SK-N-SH (cell line): Measurements from ENCODE around the gene TMEM171.

Experiments
- CTCF ChIP-seq: fragments of 200-600 bp; sonication (generic); IDR thresholded peaks from 2 replicates; pipeline ENCODE4 v1.6.1; 2017; ENCODE audit warnings: antibody characterized with exemption, mild to moderate bottlenecking, moderate library complexity
- EP300 ChIP-seq, 2 experiments: IDR thresholded peaks; 2 replicates each; pipeline versions ENCODE4 v1.4.0 to v1.6.1; 2012; ENCODE audit warnings: borderline replicate concordance in 1 of 2, low read depth in 1 of 2, low read length in 1 of 2
- EZH2phosphoT487 ChIP-seq: fragments of 200-600 bp; sonication (generic); IDR thresholded peaks from 2 replicates; pipeline ENCODE4 v1.6.1; 2017; ENCODE audit warnings: low read depth, mixed run types, mild to moderate bottlenecking, antibody characterized with exemption, moderate library complexity, borderline replicate concordance
- MAX ChIP-seq: IDR thresholded peaks from 2 replicates; pipeline ENCODE4 v1.4.0; 2012; ENCODE audit warnings: low read depth
- MXI1 ChIP-seq: IDR thresholded peaks from 2 replicates; pipeline ENCODE4 v1.6.1; 2012; ENCODE audit warnings: mild to moderate bottlenecking, low read depth, low read length, improper control_type of control experiment
- RAD21 ChIP-seq: IDR thresholded peaks from 2 replicates; pipeline ENCODE4 v1.6.1; 2012; ENCODE audit warnings: mild to moderate bottlenecking, low read length
- RXRA ChIP-seq: IDR thresholded peaks from 2 replicates; pipeline ENCODE4 v1.4.0; 2012; ENCODE audit warnings: low read depth, mild to moderate bottlenecking, borderline replicate concordance
- SIN3A ChIP-seq: IDR thresholded peaks from 2 replicates; pipeline ENCODE4 v1.6.1; 2012; ENCODE audit warnings: low read depth, mild to moderate bottlenecking, low read length, moderate library complexity, borderline replicate concordance
- TAF1 ChIP-seq: IDR thresholded peaks from 2 replicates; pipeline ENCODE4 v1.6.1; 2012; ENCODE audit warnings: low read depth, mild to moderate bottlenecking, low read length, moderate library complexity, borderline replicate concordance
- TEAD4 ChIP-seq: IDR thresholded peaks from 2 replicates; pipeline ENCODE4 v1.4.0; 2012; ENCODE audit warnings: mild to moderate bottlenecking, borderline replicate concordance; ENCODE audit not compliant: insufficient read depth
- YY1 ChIP-seq: IDR thresholded peaks from 2 replicates; pipeline ENCODE4 v1.4.0; 2012; ENCODE audit warnings: low read depth, mild to moderate bottlenecking
- TF ChIP-seq, protein P1 (sequence below): IDR thresholded peaks from 2 replicates; pipeline ENCODE4; 2012
- TF ChIP-seq, protein P2 (sequence below): IDR thresholded peaks from 2 replicates; pipeline ENCODE4 v1.4.0; 2012; ENCODE audit warnings: low read depth, borderline replicate concordance

DNA sequence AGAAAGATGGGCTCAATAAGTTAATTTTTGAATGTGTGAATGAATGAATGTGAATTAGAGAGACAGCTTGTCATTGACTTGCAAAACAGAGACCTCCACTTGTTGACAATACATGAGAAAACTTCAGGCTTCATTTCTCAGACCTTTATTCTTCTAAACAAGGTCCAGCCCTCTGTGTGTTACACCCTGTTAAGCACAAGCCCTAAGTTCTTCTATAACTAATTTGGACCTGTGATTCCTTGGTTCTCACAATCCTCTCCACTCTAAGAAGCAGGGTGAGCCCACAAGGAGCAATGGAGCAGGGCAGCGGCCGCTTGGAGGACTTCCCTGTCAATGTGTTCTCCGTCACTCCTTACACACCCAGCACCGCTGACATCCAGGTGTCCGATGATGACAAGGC lies 52.6 kb downstream of the TMEM171 start, which contains the start of gene TMEM174:
- TF ChIP-seq CTCF (no peak), MXI1 (no peak), TAF1 (no peak), SIN3A (no peak), EZH2phosphoT487 (no peak), MAX (no peak), TEAD4 (no peak), EP300 (IDR thresholded peaks at IDR 0.05; ENCODE audit: borderline replicate concordance in 1 of 2, low read depth in 1 of 2, low read length in 1 of 2) (no peak), RXRA (no peak), RAD21 (no peak), YY1 (no peak)
- TF ChIP-seq, protein P1, sequence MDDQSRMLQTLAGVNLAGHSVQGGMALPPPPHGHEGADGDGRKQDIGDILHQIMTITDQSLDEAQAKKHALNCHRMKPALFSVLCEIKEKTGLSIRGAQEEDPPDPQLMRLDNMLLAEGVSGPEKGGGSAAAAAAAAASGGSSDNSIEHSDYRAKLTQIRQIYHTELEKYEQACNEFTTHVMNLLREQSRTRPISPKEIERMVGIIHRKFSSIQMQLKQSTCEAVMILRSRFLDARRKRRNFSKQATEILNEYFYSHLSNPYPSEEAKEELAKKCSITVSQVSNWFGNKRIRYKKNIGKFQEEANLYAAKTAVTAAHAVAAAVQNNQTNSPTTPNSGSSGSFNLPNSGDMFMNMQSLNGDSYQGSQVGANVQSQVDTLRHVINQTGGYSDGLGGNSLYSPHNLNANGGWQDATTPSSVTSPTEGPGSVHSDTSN = no peak
- TF ChIP-seq, protein P2, sequence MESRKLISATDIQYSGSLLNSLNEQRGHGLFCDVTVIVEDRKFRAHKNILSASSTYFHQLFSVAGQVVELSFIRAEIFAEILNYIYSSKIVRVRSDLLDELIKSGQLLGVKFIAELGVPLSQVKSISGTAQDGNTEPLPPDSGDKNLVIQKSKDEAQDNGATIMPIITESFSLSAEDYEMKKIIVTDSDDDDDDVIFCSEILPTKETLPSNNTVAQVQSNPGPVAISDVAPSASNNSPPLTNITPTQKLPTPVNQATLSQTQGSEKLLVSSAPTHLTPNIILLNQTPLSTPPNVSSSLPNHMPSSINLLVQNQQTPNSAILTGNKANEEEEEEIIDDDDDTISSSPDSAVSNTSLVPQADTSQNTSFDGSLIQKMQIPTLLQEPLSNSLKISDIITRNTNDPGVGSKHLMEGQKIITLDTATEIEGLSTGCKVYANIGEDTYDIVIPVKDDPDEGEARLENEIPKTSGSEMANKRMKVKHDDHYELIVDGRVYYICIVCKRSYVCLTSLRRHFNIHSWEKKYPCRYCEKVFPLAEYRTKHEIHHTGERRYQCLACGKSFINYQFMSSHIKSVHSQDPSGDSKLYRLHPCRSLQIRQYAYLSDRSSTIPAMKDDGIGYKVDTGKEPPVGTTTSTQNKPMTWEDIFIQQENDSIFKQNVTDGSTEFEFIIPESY = no peak
